MCF 10A (cell line): Measurements from ENCODE around the gene VAC14. TPM values are rescaled to one million over a fixed set of nuclear protein-coding genes. Genes with fewer than 3 reads are reported as not detected.
A peak's percentile ranks its signal among the peaks of the same experiment; 100 is the strongest.

ENCODE experiments used
- BruUV-seq: library from RNA; stranded (reverse); fragments of 400-500 nt; replicated peaks from 2 replicates; lab custom pipeline; 2021; lab: Mats Ljungman, UMichigan
- CTCF ChIA-PET: fragments of 300-600 bp; sonication (Branson Sonifier 250); formaldehyde crosslinking; extraction: SDS; loops from one replicate; lab custom pipeline; 2021; ENCODE audit warnings: antibody characterized with exemption, inconsistent platforms; lab: Yijun Ruan, JAX
- POLR2A ChIA-PET: fragments of 300-600, 350-650 bp; sonication (Branson Sonifier 250); formaldehyde crosslinking; extraction: SDS; loops from one replicate; lab custom pipeline; 2020; ENCODE audit warnings: antibody characterized with exemption, inconsistent platforms; lab: Yijun Ruan, JAX
- DNase-seq: peaks from one replicate; pipeline ENCODE4 v3.0.0-alpha.2; 2018; ENCODE audit not compliant: unreplicated experiment
- H3K27ac Mint-ChIP-seq: one replicate; pipeline ENCODE4 v1.8.0; 2022; ENCODE audit warnings: mild to moderate bottlenecking, low read depth, mixed read lengths; ENCODE audit not compliant: unreplicated experiment
- H3K27me3 Mint-ChIP-seq: one replicate; pipeline ENCODE4 v1.8.0; 2022; ENCODE audit warnings: mixed read lengths; ENCODE audit not compliant: insufficient read depth, unreplicated experiment
- H3K36me3 Mint-ChIP-seq: one replicate; pipeline ENCODE4 v1.8.0; 2022; ENCODE audit warnings: mild to moderate bottlenecking, moderate library complexity, mixed read lengths; ENCODE audit not compliant: insufficient read depth, unreplicated experiment
- H3K4me1 Mint-ChIP-seq: one replicate; pipeline ENCODE4 v1.8.0; 2022; ENCODE audit warnings: mixed read lengths; ENCODE audit not compliant: insufficient read depth, unreplicated experiment
- H3K4me3 Mint-ChIP-seq: one replicate; pipeline ENCODE4 v1.8.0; 2022; ENCODE audit warnings: mild to moderate bottlenecking, moderate library complexity, mixed read lengths; ENCODE audit not compliant: unreplicated experiment
- H3K9me3 Mint-ChIP-seq: one replicate; pipeline ENCODE4 v1.8.0; 2022; ENCODE audit warnings: mixed read lengths; ENCODE audit not compliant: unreplicated experiment
- intact Hi-C: fragments of 100-400 bp; cut with micrococcal nuclease; formaldehyde crosslinking; loops from 2 replicates; pipeline ENCODE4 v1.14.1; 2022
- total RNA-seq: library from RNA; stranded (reverse); gene quantifications from 2 replicates; pipeline ENCODE4 v1.2.3, GENCODE V29; 2022
- TF ChIP-seq, protein P1 (sequence below): fragments of 200-600 bp; IDR thresholded peaks from one replicate; pipeline ENCODE4 v1.8.0; 2022; ENCODE audit warnings: antibody characterized with exemption, mild to moderate bottlenecking; ENCODE audit not compliant: unreplicated experiment

VAC14 gene
- total RNA-seq, 1 experiment from 2014 or later = 25.5 TPM

DNA sequence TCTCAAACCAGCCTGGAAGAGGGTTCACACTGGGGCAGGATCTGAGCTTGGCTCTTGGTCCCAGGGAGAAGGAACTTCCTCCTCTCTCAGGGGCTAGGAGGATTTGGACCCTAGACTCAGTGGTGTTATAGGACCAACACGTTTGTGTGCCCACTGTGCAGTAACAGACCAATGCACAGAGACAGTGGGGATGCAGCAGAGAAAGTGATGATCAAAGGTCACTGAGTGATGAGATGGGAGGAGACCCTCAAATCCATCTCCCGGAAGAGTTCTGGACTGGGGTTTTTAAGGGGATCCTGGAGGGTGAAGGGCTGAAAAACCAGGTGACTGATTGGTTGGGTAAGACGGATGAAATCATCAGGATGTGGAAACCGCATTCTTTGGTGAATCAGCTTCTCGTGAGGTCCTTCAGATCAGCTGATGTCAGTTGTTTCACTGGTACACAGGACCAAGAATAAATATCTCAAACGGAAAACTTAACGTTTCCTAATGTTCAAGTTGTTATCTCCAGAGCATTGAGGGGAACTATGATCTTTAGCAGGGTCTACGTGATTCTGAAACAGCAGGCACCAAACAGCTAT lies 3.3 kb upstream of the VAC14 start:
- Mint-ChIP-seq H3K4me3 (peak overlapping the region; percentile 68), H3K27ac (peak overlapping the region; percentile 97), H3K36me3 (no peaks in the 10 kb centered on the region), H3K27me3 (no peaks in the 10 kb centered on the region), H3K4me1 (peaks cover 28% of the 10 kb centered on the region), H3K9me3 (no peaks in the 10 kb centered on the region)
- ChIA-PET CTCF (interaction anchor here (0.7 to 1.7 kb wide), 2 partner anchors 33 to 37 kb away, joined by 3 to 6 read pairs; no protein-coding TSS in a partner anchor), POLR2A (interaction anchor here (0.7 to 1.6 kb wide), 7 partner anchors 25 to 1626 kb away, joined by 3 to 5 read pairs (median 3); partner anchors contain the start of gene ZNF23)
- intact Hi-C loops = no loop called here
- BruUV-seq = no TSS peak
- peak; percentile 68 for DNase-seq
- TF ChIP-seq, protein P1, sequence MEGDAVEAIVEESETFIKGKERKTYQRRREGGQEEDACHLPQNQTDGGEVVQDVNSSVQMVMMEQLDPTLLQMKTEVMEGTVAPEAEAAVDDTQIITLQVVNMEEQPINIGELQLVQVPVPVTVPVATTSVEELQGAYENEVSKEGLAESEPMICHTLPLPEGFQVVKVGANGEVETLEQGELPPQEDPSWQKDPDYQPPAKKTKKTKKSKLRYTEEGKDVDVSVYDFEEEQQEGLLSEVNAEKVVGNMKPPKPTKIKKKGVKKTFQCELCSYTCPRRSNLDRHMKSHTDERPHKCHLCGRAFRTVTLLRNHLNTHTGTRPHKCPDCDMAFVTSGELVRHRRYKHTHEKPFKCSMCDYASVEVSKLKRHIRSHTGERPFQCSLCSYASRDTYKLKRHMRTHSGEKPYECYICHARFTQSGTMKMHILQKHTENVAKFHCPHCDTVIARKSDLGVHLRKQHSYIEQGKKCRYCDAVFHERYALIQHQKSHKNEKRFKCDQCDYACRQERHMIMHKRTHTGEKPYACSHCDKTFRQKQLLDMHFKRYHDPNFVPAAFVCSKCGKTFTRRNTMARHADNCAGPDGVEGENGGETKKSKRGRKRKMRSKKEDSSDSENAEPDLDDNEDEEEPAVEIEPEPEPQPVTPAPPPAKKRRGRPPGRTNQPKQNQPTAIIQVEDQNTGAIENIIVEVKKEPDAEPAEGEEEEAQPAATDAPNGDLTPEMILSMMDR = no peak

DNA sequence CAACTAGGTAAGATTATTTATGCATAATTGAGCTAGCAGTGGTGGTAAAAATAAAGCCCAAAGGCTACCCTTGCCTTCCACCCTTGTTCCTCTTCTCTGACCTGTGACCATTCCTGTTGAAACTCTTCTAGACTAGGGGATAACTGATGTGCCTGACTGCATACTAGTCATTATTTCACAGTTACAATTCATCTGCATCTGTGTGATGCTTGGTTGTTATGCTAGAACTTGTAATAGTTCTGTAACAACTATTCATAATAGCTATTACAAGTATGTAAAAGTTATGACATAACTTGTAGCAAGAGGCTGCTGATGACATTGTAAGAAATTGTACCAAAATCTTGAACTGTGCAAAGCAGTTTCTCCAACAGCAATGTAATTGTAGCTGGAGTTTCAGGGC lies 2.4 kb upstream of the VAC14 start:
- CTCF ChIA-PET = interaction anchor here (1.7 kb wide), 1 partner anchor 32 kb away, joined by 6 read pairs; no protein-coding TSS in a partner anchor

DNA sequence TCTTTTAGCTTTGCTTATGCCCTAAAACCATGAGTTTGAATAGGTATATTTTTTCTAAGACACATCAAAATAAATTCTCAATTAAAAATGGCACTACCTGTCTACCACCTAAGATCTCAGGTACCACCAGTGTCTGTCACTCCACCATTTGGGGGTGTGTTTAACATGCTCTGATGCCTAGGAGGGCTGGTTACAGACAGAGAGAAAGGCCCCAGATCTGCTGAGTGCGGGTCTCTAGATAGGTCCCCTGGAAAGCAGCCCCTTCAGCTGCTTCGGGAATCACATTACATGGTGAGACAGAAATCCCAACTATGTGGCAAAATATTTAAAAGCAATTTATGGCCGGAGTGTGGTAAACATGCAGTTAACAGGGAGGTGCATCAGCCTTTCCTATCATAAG lies 653 bp upstream of the VAC14 start:
- POLR2A ChIA-PET = interaction anchor here (0.6 to 2.0 kb wide), 9 partner anchors 8 to 487 kb away, joined by 3 to 10 read pairs (median 5); partner anchors contain the start of gene CMTR2
- no peak for DNase-seq
- TSS peak; percentile 16 for BruUV-seq
- Mint-ChIP-seq H3K9me3 (no peaks in the 10 kb centered on the region), H3K36me3 (peaks cover 6% of the 10 kb centered on the region), H3K4me3 (peak overlapping the region; percentile 77), H3K27ac (no peak overlapping the region), H3K27me3 (no peaks in the 10 kb centered on the region), H3K4me1 (peaks cover 32% of the 10 kb centered on the region)
- TF ChIP-seq, protein P1 = no peak
- intact Hi-C loops = no loop called here
- CTCF ChIA-PET = interaction anchor here (1.4 kb wide), 1 partner anchor 556 kb away, joined by 6 read pairs; no protein-coding TSS in a partner anchor

More for the DNA sequence above, 2.4 kb upstream of the VAC14 start:
- Mint-ChIP-seq H3K4me1 (peaks cover 32% of the 10 kb centered on the region), H3K27me3 (no peaks in the 10 kb centered on the region), H3K4me3 (no peak overlapping the region), H3K36me3 (peaks cover 3% of the 10 kb centered on the region), H3K27ac (peak overlapping the region; percentile 39), H3K9me3 (no peaks in the 10 kb centered on the region)
- POLR2A ChIA-PET = interaction anchor here (1.1 to 1.6 kb wide), 3 partner anchors 24 to 485 kb away, joined by 4 to 5 read pairs (median 4); no protein-coding TSS in a partner anchor
- intact Hi-C loops = no loop called here
- TF ChIP-seq, protein P1 = no peak
- no TSS peak for BruUV-seq
- DNase-seq = no peak

DNA sequence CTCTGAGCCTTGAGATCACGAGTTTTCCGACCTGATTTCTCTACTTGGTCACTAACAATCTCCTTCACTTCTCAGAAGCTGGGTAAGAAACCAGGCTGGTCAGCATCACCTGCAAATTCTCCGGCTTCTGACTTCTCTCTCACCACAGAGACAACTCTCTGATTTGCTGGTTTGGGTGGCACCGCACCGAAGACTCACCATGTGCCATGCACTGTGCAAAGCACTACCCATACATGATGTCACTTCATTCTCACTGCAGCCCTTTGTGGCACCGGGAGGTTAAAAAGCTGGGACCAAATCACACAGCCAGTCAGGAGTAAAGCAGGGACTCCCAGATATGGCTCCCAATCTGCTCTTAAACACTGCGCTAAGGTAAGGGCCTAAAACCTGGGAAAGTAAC lies 647 bp downstream of the VAC14 start:
- Mint-ChIP-seq H3K36me3 (peaks cover 6% of the 10 kb centered on the region), H3K9me3 (no peaks in the 10 kb centered on the region), H3K4me1 (peaks cover 32% of the 10 kb centered on the region), H3K27me3 (no peaks in the 10 kb centered on the region), H3K4me3 (peak overlapping the region; percentile 77), H3K27ac (peak overlapping the region; percentile 87)
- CTCF ChIA-PET = interaction anchor here (0.5 to 1.8 kb wide), 4 partner anchors 29 to 836 kb away, joined by 3 to 7 read pairs (median 4); no protein-coding TSS in a partner anchor
- no peak for DNase-seq
- TSS peak; percentile 6 for BruUV-seq
- TF ChIP-seq, protein P1 = no peak
- intact Hi-C loops = no loop called here
- POLR2A ChIA-PET = interaction anchor here (1.4 to 2.0 kb wide), 5 partner anchors 9 to 662 kb away, joined by 4 to 10 read pairs (median 5); partner anchors contain the start of gene ZNF23
